ENCODE results near the gene PHF12. TPM values are rescaled to one million over a fixed set of nuclear protein-coding genes. Genes with fewer than 3 reads are reported as not detected.

Gene PHF12
- total RNA-seq, 1 donor from 2014 or later, result 30.6 TPM

- no peak for FAIRE-seq
Measured at GRCh38 chr17:28957277-28957991, 6.1 kb upstream of the PHF12 start.

GRCh38 chr17:28956861-28957260 is 5.5 kb upstream of the PHF12 start:
- DNase-seq (ENCODE audit: low spot score in 2 of 2) (no peak), FAIRE-seq (no peak)

More at GRCh38 chr17:28957277-28957991, 6.1 kb upstream of the PHF12 start:
- no peak for DNase-seq (ENCODE audit: low spot score in 2 of 2)

- FAIRE-seq (no peak), DNase-seq (ENCODE audit: low spot score in 2 of 2) (no peak)
Measured at GRCh38 chr17:28956112-28956511, 4.8 kb upstream of the PHF12 start.

GRCh38 chr17:28955408-28955807 is 4.1 kb upstream of the PHF12 start:
- no peak for FAIRE-seq
- no peak for DNase-seq (ENCODE audit: low spot score in 2 of 2)

- FAIRE-seq (no peak), DNase-seq (ENCODE audit: low spot score in 2 of 2) (no peak)
Measured at GRCh38 chr17:28954886-28955285, 3.6 kb upstream of the PHF12 start.

- no peak for FAIRE-seq
- DNase-seq (ENCODE audit: low spot score in 2 of 2), result no peak
Measured at GRCh38 chr17:28953444-28954118, 2.3 kb upstream of the PHF12 start.

- peak; percentile 92 for FAIRE-seq
- peak; percentile 90 to 93 for DNase-seq (ENCODE audit: low spot score in 2 of 2)
Measured at GRCh38 chr17:28951991-28952975, 965 bp upstream of the PHF12 start.

- DNase-seq (ENCODE audit: low spot score in 2 of 2) (no peak), FAIRE-seq (no peak)
Measured at GRCh38 chr17:28950752-28951427, 428 bp downstream of the PHF12 start.

GRCh38 chr17:28950017-28950751 is 1.1 kb downstream of the PHF12 start:
- FAIRE-seq (no peak), DNase-seq (ENCODE audit: low spot score in 2 of 2) (peak; percentile 39 to 56)

GRCh38 chr17:28949185-28950016 is 1.9 kb downstream of the PHF12 start:
- FAIRE-seq (no peak), DNase-seq (ENCODE audit: low spot score in 2 of 2) (peak; percentile 22 to 51)

- no peak for DNase-seq (ENCODE audit: low spot score in 2 of 2)
- no peak for FAIRE-seq
Measured at GRCh38 chr17:28948873-28949184, 2.5 kb downstream of the PHF12 start.

- no peak for DNase-seq (ENCODE audit: low spot score in 2 of 2)
- no peak for FAIRE-seq
Measured at GRCh38 chr17:28948342-28948741, 3.0 kb downstream of the PHF12 start.

GRCh38 chr17:28947639-28948038 is 3.7 kb downstream of the PHF12 start:
- DNase-seq (ENCODE audit: low spot score in 2 of 2) (no peak), FAIRE-seq (no peak)

GRCh38 chr17:28946239-28946638 is 5.1 kb downstream of the PHF12 start:
- FAIRE-seq (no peak), DNase-seq (ENCODE audit: low spot score in 2 of 2) (no peak)

GRCh38 chr17:28944862-28945741 is 6.2 kb downstream of the PHF12 start:
- FAIRE-seq (no peak), DNase-seq (ENCODE audit: low spot score in 2 of 2) (no peak)

GRCh38 chr17:28944343-28944742 is 7.0 kb downstream of the PHF12 start:
- DNase-seq (ENCODE audit: low spot score in 2 of 2) (no peak), FAIRE-seq (no peak)

- FAIRE-seq, result no peak
- no peak for DNase-seq (ENCODE audit: low spot score in 2 of 2)
Measured at GRCh38 chr17:28942925-28943324, 8.4 kb downstream of the PHF12 start.

- FAIRE-seq, result no peak
- no peak for DNase-seq (ENCODE audit: low spot score in 2 of 2)
Measured at GRCh38 chr17:28941251-28941650, 10.1 kb downstream of the PHF12 start.

Data from frontal cortex (tissue), 4 donors.